Omental fat pad (tissue), 4 donors: ENCODE measurements around the gene GPHA2. TPM values are rescaled to one million over a fixed set of nuclear protein-coding genes. Genes with fewer than 3 reads are reported as not detected.

Source experiments
- ATAC-seq: fragments of 150-250 bp; one replicate; pipeline ENCODE4 v1.9.1; 2016; ENCODE audit warnings: mild to moderate bottlenecking, moderate library complexity; ENCODE audit not compliant: low FRiP score
- DNase-seq: peaks from one replicate; pipeline ENCODE4 v3.0.0-alpha.2; 2019; ENCODE audit warnings: low spot score
- total RNA-seq, 4 donors: library from RNA; depleted of rRNA; stranded (reverse); fragments of >200 nt; gene quantifications; one replicate each; pipeline ENCODE4 v1.1.0, GENCODE V29; 2016
- TF ChIP-seq, protein P1 (sequence below), 3 donors: fragments of 450-650 bp; IDR thresholded peaks; one replicate each; pipeline ENCODE4 v1.5.1; 2016 to 2017; ENCODE audit warnings: antibody characterized with exemption in 3 of 3, mild to moderate bottlenecking in 3 of 3, moderate library complexity in 2 of 3

Gene GPHA2
- total RNA-seq, 4 donors from 2014 or later, result not detected

DNA sequence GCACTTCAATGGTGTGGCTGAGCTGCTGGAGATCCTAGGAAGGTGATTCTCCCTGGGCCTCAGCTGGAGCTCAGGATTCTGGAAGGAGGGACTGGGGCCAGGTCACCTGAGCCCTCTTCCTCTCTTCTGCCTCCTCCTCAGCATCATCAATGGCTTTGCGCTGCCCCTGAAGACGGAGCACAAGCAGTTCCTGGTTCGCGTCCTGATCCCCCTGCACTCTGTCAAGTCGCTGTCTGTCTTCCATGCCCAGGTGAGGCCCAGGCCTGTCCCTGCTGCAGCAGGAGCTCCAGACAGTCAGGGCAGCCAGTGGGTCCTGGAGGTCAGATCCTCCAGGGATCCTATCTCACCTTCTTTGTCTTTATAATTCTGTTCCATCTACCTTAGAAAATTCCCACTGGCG lies 5.4 kb downstream of the GPHA2 start:
- TF ChIP-seq, protein P1, sequence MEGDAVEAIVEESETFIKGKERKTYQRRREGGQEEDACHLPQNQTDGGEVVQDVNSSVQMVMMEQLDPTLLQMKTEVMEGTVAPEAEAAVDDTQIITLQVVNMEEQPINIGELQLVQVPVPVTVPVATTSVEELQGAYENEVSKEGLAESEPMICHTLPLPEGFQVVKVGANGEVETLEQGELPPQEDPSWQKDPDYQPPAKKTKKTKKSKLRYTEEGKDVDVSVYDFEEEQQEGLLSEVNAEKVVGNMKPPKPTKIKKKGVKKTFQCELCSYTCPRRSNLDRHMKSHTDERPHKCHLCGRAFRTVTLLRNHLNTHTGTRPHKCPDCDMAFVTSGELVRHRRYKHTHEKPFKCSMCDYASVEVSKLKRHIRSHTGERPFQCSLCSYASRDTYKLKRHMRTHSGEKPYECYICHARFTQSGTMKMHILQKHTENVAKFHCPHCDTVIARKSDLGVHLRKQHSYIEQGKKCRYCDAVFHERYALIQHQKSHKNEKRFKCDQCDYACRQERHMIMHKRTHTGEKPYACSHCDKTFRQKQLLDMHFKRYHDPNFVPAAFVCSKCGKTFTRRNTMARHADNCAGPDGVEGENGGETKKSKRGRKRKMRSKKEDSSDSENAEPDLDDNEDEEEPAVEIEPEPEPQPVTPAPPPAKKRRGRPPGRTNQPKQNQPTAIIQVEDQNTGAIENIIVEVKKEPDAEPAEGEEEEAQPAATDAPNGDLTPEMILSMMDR (IDR thresholded peaks at IDR 0.05), result no peak
- no peak for ATAC-seq
- no peak for DNase-seq

DNA sequence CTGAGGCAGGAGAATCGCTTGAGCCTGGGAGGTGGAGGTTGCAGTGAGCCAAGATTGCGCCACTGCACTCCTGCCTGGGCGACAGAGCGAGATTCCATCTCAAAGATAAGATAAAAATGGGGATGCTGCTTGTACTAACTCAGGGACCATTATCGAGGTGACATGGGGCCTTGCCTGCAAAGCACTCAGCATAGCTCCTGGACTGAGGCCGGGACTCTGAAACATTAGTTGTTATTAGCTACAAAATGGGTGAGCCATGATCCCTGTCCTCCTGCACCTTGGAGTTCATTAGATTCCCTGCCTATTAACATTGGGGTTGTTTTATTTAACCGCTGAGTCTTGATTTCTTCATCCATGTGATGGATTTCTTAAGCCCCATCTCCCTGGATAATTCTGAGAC lies 6.1 kb downstream of the GPHA2 start:
- TF ChIP-seq, protein P1 (IDR thresholded peaks at IDR 0.05), result no peak
- ATAC-seq, result no peak
- DNase-seq, result no peak

DNA sequence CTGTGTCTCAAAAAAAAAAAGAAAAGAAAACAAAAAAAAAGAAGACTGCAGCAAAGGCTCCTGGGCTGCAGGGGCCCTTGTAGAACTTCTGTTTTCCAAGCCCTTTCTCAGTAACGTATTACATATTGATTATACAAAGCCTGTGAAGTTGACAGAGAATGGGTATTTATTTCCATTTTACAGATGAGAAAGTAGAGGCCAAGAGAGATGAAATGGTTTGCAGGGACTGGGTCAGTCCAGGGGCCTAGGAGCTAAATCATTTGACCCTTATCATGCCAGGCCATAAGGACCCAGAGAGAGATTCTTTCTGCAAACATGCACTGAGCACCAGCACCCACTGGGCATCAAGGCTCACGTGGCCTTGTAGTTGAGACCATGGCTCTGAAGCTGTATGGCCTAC lies 6.7 kb downstream of the GPHA2 start:
- no peak for ATAC-seq
- TF ChIP-seq, protein P1 (IDR thresholded peaks at IDR 0.05), result no peak

DNA sequence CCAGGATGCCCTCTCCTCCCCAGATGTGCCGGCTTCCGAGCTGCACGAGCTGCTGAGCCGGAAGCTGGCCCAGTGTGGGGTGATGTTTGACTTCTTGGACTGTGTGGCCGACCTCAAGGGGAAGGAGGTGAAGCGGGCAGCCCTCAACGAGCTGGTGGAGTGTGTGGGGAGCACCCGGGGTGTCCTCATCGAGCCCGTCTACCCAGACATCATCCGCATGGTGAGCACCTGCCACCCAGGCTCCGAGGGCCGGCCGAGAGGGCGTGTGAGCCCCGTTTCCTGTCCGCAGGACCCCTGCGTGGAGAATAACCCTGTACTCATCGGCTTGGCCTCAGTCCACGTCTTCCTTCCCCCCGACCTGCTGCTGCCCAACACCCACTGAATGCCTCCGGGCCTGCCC lies 9.0 kb downstream of the GPHA2 start:
- no peak for DNase-seq
- TF ChIP-seq, protein P1 (IDR thresholded peaks at IDR 0.05), result no peak
- ATAC-seq, result no peak

More for the DNA sequence above, 6.7 kb downstream of the GPHA2 start:
- no peak for DNase-seq

DNA sequence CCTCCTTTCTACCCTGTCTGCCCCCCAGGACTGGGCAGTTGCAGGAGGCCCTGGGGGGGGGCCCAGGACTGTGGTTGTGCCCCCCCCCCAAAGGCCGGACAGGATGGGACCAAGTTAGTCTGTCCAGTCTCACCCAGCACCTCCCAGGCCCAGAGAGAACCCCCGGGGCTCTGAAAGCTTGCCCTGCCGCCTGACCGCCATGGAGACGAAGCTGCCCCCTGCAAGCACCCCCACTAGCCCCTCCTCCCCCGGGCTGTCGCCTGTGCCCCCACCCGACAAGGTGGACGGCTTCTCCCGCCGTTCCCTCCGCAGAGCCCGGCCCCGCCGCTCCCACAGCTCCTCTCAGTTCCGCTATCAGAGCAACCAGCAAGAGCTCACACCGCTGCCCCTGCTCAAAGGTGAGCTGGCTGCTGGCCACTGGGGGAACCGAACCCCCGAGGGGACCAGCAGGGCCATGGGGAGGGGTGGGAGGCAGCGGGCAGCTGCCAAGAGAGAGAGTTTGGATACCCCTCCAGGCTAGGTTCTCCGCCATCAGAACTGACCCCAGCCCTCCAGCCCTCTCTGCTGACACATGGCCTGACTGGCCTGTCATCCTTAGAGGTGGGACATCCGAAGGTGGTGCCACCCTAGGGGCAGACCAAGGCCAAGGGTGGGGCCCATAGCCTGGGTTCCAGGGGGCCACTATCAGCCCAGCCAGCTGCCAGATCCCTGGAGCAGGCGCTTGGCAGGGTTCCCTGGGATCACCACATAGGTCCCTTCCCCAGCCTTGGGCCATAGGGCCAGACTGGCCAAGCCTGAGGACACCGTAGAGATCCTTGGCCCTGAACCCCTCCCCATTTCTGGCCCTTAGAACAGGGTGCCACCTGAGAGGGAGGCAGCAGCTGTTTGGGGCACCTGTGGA lies 9.9 kb downstream of the GPHA2 start:
- ATAC-seq (no peak), DNase-seq (no peak)
- TF ChIP-seq, protein P1 (IDR thresholded peaks at IDR 0.05), result no peak

DNA sequence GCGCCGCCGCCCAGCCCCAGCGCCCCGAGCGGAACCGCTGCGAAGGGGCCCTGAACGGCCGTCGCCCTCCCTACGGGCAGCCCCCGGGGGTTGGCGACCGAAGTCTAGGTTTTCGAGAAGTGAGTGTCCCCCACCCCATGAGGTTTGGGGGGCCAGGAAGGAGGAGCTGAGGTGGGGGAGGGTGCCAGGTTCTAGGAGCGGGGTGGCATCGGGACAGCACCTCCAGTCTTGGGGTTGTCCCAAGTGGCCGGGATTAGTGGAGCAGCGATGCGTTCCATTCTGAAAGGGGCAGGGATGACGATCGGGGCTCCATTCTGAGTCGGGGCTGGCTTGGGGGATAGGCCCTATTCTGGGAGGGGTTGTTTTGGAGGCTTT lies 10.8 kb downstream of the GPHA2 start:
- TF ChIP-seq, protein P1 (IDR thresholded peaks at IDR 0.05), result no peak
- DNase-seq (no peak), ATAC-seq (no peak)
